Measurements from ENCODE around the gene CA10.

GRCh38 chr17:52011064-52011463, 147.4 kb downstream of the CA10 start:
- TF ChIP-seq EZH2phosphoT487 (IDR thresholded peaks at IDR 0.05; ENCODE audit: insufficient read depth, low read depth), result no peak
- TF ChIP-seq EZH2 (IDR thresholded peaks at IDR 0.05; ENCODE audit: insufficient read depth, poor library complexity, severe bottlenecking), result no peak
